HG02642 (cell line): ENCODE results near the gene JMJD7.

ENCODE experiments used
- ATAC-seq: cut with Tn5 transposase; IDR thresholded peaks from one replicate; pipeline ENCODE4 v1.9.1; 2021; ENCODE audit warnings: mild to moderate bottlenecking; ENCODE audit not compliant: unreplicated experiment, poor library complexity

JMJD7 gene

GRCh38 chr15:41878355-41878699, 50.4 kb downstream of the JMJD7 start:
- no peak for ATAC-seq

- no peak for ATAC-seq
Measured at GRCh38 chr15:41879321-41879845, 51.5 kb downstream of the JMJD7 start.

- no peak for ATAC-seq
Measured at GRCh38 chr15:41880156-41880877, 52.4 kb downstream of the JMJD7 start.

GRCh38 chr15:41881086-41881485, 53.2 kb downstream of the JMJD7 start:
- no peak for ATAC-seq

- no peak for ATAC-seq
Measured at GRCh38 chr15:41881550-41881919, 53.6 kb downstream of the JMJD7 start.

- ATAC-seq: no peak
Measured at GRCh38 chr15:41881920-41882688, 54.2 kb downstream of the JMJD7 start.

GRCh38 chr15:41882689-41883483, 55.0 kb downstream of the JMJD7 start:
- no peak for ATAC-seq

GRCh38 chr15:41883484-41883825, 55.6 kb downstream of the JMJD7 start:
- no peak for ATAC-seq

- no peak for ATAC-seq
Measured at GRCh38 chr15:41884458-41884857, 56.6 kb downstream of the JMJD7 start.

GRCh38 chr15:41885321-41885720, 57.4 kb downstream of the JMJD7 start:
- no peak for ATAC-seq

- ATAC-seq: no peak
Measured at GRCh38 chr15:41885841-41886240, 57.9 kb downstream of the JMJD7 start.

- no peak for ATAC-seq
Measured at GRCh38 chr15:41886741-41887140, 58.8 kb downstream of the JMJD7 start.

GRCh38 chr15:41887161-41887560, 59.3 kb downstream of the JMJD7 start:
- no peak for ATAC-seq
